NCI-H345 (cell line): ENCODE data around the gene OR5K3.

Source experiments
- DNase-seq: peaks from one replicate; lab custom pipeline; 2025; lab: John Stamatoyannopoulos, UW

The OR5K3 gene

GRCh38 chr3:98433764-98434163, 43.3 kb downstream of the OR5K3 start:
- no peak for DNase-seq

- DNase-seq: no peak
Observed at GRCh38 chr3:98434412-98434811, 43.9 kb downstream of the OR5K3 start.

- no peak for DNase-seq
Observed at GRCh38 chr3:98440283-98440682, 49.8 kb downstream of the OR5K3 start.
